GM12873 (cell line): ENCODE results near the gene RRM2.

ENCODE experiments used
- TF ChIP-seq, protein P1 (sequence below): IDR thresholded peaks from 2 replicates; pipeline ENCODE4 v1.5.1; 2012; ENCODE audit warnings: low read depth, mild to moderate bottlenecking, moderate library complexity, low read length, control low read depth; ENCODE audit not compliant: insufficient read depth; ENCODE audit errors: missing control alignments

The RRM2 gene

DNA sequence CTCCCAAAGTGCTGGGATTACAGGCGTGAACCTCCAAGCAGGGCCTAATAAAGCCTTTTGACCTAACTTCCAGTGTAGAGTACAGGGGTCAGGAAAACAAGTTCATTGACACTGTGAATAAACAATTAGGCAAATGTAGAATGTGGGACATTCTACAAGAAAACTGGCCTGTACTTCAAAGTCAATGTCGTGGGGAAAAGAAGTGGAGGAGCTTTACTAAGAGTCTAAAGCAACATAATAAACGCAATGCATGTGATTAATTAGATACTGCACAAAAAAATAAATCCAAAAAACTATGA is 3.6 kb upstream of the RRM2 start:
- TF ChIP-seq, protein P1, sequence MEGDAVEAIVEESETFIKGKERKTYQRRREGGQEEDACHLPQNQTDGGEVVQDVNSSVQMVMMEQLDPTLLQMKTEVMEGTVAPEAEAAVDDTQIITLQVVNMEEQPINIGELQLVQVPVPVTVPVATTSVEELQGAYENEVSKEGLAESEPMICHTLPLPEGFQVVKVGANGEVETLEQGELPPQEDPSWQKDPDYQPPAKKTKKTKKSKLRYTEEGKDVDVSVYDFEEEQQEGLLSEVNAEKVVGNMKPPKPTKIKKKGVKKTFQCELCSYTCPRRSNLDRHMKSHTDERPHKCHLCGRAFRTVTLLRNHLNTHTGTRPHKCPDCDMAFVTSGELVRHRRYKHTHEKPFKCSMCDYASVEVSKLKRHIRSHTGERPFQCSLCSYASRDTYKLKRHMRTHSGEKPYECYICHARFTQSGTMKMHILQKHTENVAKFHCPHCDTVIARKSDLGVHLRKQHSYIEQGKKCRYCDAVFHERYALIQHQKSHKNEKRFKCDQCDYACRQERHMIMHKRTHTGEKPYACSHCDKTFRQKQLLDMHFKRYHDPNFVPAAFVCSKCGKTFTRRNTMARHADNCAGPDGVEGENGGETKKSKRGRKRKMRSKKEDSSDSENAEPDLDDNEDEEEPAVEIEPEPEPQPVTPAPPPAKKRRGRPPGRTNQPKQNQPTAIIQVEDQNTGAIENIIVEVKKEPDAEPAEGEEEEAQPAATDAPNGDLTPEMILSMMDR, result no peak

DNA sequence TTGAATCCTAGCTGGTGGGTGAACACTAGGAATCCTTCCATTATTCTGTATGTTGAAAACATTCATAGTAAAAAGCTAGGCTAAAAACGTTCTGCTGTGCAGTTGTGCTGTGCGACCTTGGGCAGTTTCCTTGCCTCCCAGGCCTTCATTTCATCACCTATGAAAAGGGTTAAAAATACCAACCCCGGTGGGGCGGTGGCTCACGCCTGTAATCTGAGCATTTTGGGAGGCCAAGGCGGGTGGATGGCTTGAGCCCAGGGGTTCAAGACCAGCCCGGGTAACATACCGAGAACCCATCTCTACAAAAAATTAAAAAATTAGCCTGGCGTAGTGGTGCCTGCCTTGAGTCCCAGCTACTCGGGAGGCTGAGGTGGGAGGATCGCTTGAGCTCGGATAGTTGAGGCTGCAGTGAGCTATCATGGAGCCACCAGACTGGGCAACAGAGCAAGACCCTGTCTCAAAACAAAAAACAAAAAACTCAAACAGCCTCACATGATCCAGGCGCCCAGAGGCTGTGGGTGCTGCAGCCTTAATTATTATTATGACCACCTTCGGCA is 2.9 kb upstream of the RRM2 start:
- TF ChIP-seq, protein P1, result no peak

DNA sequence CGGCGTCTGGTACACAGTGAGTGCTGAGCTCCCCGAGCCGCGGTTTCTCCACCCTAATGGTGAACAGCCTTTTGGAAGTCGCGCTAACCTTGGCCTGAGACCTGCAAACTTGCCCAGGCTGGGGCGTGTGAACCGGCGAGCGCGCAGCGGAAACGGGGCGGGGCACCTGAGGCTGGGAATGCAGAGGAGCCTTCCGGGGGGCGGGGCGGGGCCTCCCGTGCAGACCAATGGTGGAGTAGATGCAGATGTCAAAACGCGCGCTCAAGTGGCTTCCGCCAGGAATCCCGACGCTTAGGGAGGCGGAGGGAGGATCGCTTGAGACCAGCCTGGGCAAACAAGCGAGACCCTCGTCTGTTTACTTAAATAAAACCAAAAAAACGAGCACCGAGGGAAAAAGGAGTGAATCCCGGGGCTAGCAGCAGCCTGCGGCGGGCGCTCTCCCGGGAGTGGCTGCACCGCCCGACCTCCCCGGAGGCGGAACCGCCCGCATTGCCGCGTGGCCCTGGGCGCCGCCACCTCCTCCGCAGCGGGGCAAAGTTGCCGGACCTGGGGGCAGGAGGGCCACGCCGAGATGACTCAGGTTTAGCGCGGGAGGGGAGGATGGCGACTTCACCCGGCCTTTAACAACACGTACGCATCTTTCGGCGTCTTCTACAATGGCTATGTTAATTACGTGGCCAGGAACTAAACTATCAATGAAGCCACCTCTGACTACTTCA is 2.2 kb upstream of the RRM2 start:
- TF ChIP-seq, protein P1, result no peak

DNA sequence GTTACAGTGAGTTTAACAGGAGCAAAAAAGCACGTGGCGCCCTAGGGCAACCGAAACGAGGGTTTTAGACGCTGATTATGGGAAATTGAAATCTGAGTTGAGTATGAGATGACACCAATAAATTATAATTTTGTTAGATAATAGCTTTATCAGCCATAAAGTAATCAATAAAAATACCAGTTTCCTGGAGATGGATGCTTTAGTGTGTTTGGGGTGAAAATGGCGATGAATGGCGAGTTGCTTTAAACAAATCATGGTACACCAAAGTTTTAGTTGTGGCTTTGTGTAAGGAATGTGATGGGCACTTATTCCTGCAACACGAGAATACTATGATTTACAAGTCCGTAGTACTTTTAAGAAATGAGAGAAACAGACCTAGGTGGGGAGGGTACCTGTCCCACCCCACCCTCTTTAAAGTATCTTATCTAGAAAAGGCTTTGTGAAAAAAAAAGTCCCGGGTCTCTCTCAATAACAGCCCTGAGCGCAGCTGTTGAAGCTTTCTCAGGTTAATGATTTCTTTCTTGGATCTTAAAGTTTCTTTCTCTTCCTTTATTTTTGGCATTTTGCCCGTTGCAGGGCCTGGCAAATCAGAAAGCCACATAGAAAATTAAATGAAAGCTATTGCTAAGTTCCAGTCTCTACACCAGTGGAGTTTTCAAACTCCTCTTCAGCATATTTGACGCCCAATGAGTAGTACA is 1.5 kb upstream of the RRM2 start:
- TF ChIP-seq, protein P1, result no peak

DNA sequence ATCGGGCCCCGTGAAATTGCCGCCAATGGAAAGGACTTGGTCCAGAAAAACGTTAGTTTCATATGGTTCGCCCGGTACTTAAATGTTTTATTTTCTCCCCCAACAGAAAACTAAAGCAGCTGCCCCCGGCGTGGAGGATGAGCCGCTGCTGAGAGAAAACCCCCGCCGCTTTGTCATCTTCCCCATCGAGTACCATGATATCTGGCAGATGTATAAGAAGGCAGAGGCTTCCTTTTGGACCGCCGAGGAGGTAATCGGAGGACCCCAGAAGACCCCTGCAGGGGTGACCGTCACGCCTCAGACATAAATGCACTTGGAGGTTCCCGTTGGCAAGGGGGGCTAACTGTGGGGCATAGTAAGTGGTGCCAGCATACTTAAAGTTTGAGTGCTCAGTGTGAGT is 742 bp downstream of the RRM2 start:
- TF ChIP-seq, protein P1, result no peak

DNA sequence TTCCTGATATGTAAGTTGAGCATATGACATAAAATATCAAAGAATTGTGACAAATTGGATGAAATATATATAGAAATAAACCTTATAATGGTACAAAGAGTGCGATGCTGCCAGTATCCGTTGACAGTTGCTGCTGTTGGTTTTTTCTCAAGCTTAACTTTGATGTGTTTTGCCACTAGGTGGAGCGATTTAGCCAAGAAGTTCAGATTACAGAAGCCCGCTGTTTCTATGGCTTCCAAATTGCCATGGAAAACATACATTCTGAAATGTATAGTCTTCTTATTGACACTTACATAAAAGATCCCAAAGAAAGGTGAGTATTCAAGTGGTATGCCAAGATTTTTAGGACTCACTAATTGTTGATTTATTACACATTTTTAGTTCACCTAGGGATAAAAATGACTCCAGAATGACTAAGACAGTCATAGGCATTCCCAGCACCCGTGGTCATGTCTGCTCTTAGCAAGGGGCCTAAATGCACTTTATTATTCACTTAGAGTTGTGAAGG is 2.1 kb downstream of the RRM2 start:
- TF ChIP-seq, protein P1, result peak; percentile 57

DNA sequence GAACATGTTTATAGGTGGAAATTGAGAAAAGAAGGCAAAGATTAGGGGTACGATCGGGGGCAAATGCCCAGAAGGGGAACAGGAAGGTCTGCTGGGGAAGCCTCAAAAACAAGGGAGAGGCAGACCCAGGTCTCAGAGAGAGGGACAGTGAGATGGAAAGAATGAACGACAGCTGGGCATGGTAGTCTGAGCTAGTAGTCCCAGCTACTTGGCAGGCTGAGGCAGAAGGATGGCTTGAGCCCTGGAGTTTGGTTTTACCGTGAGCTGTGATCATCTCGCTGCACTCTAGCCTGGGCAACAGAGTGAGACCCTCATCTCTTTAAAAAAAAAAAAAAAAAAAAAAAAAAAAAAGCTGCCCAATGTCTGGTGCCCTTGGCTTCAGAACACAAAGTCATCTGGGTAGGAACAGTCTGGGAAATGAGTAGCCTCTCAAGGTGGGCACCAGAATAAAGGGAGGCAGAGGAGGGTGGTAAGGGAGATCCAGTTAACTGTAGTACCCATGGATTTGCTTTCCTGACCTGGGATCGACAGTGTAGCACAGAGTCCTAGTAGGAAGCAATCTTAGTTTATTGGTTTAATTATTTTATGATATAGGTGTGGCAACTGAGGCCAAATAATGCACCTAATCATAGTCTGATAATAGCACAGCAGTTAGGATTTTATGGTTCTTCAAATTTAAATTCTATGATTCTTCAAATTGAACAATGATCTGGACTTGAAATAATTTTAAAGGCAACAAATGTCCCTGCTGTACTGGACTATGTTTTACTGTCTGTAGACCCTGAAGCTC is 3.5 kb downstream of the RRM2 start:
- TF ChIP-seq, protein P1, result no peak
